IMR-90 (cell line): Measurements from ENCODE around the gene PRTG. TPM values are rescaled to one million over a fixed set of nuclear protein-coding genes. Genes with fewer than 3 reads are reported as not detected.
A peak's percentile ranks its signal among the peaks of the same experiment; 100 is the strongest.

ENCODE experiments used
- ATAC-seq: fragments of 200-7000 bp; cut with Tn5 transposase; 2 replicates; pipeline ENCODE4 v1.9.1; 2020; ENCODE audit warnings: low read depth, mild to moderate bottlenecking, moderate library complexity
- BruUV-seq: library from RNA; stranded (reverse); fragments of 400-500 nt; replicated peaks from 2 replicates; lab custom pipeline; 2021; lab: Mats Ljungman, UMichigan
- CTCF ChIA-PET: fragments of 300-600 bp; formaldehyde crosslinking; extraction: SDS; loops from one replicate; lab custom pipeline; 2021; ENCODE audit warnings: antibody characterized with exemption; lab: Yijun Ruan, JAX
- POLR2A ChIA-PET: fragments of 300-600 bp; sonication (Branson Sonifier 250); formaldehyde crosslinking; loops from one replicate; lab custom pipeline; 2022; ENCODE audit warnings: antibody characterized with exemption; ENCODE audit not compliant: unreplicated experiment; lab: Charles Lee
- DNase-seq: peaks from one replicate; pipeline ENCODE4 v3.0.0; 2013
- H2AFZ ChIP-seq: replicated peaks from 2 replicates; pipeline ENCODE3; 2013; ENCODE audit warnings: low read length, mild to moderate bottlenecking; ENCODE audit not compliant: poor library complexity
- H2AK5ac ChIP-seq: 2 replicates; pipeline ENCODE4 v1.6.1; 2013; ENCODE audit warnings: low read depth, low read length, inconsistent platforms
- H2AK9ac ChIP-seq: replicated peaks from 2 replicates; pipeline ENCODE3; 2013; ENCODE audit warnings: mild to moderate bottlenecking, low read depth, low read length, moderate library complexity; ENCODE audit not compliant: poor library complexity
- H2BK120ac ChIP-seq: 2 replicates; pipeline ENCODE4 v1.6.1; 2013; ENCODE audit warnings: low read depth, low read length, inconsistent platforms
- H2BK15ac ChIP-seq: 3 replicates; pipeline ENCODE4 v1.6.1; 2013; ENCODE audit warnings: low read depth, low read length, inconsistent platforms
- H2BK20ac ChIP-seq: 2 replicates; pipeline ENCODE4 v1.6.1; 2013; ENCODE audit warnings: low read depth, mild to moderate bottlenecking, inconsistent platforms, low read length, moderate library complexity
- H2BK5ac ChIP-seq: 2 replicates; pipeline ENCODE4 v1.6.1; 2013; ENCODE audit warnings: mild to moderate bottlenecking, low read depth, low read length, inconsistent platforms; ENCODE audit not compliant: poor library complexity, severe bottlenecking
- H3K14ac ChIP-seq: replicated peaks from 2 replicates; pipeline ENCODE4 v1.6.1; 2013; ENCODE audit warnings: low read depth, low read length, inconsistent platforms
- H3K18ac ChIP-seq: 2 replicates; pipeline ENCODE4 v1.6.1; 2013; ENCODE audit warnings: low read depth, low read length, control low read depth
- H3K23ac ChIP-seq: 2 replicates; pipeline ENCODE4 v1.6.1; 2013; ENCODE audit warnings: low read depth, low read length, inconsistent platforms
- H3K27ac ChIP-seq: 2 replicates; pipeline ENCODE4 v1.5.1; 2013; ENCODE audit warnings: mild to moderate bottlenecking, control low read depth, low read length; ENCODE audit not compliant: insufficient read depth
- H3K27me3 ChIP-seq: 2 replicates; pipeline ENCODE4 v1.6.1; 2013; ENCODE audit warnings: low read length; ENCODE audit not compliant: control insufficient read depth, insufficient read depth
- H3K36me3 ChIP-seq: 2 replicates; pipeline ENCODE4 v1.6.1; 2013; ENCODE audit warnings: low read length, mixed read lengths; ENCODE audit not compliant: control insufficient read depth, insufficient read depth
- H3K4ac ChIP-seq: 2 replicates; pipeline ENCODE4 v1.6.1; 2013; ENCODE audit warnings: low read depth, low read length, inconsistent platforms
- H3K4me1 ChIP-seq: 2 replicates; pipeline ENCODE4 v1.6.1; 2013; ENCODE audit warnings: low read length, mixed read lengths; ENCODE audit not compliant: control insufficient read depth, insufficient read depth
- H3K4me2 ChIP-seq: 2 replicates; pipeline ENCODE4 v1.6.1; 2013; ENCODE audit warnings: low read depth, mild to moderate bottlenecking, control low read depth, low read length, moderate library complexity
- H3K4me3 ChIP-seq: 2 replicates; pipeline ENCODE4 v1.5.1; 2013; ENCODE audit warnings: low read depth, mild to moderate bottlenecking, control low read depth, low read length, moderate library complexity; ENCODE audit not compliant: insufficient read depth
- H3K56ac ChIP-seq: 2 replicates; pipeline ENCODE4 v1.6.1; 2013; ENCODE audit warnings: low read length, inconsistent platforms; ENCODE audit not compliant: insufficient read depth; ENCODE audit errors: extremely low read depth
- H3K79me1 ChIP-seq, 2 experiments: 2 replicates each; pipeline ENCODE4 v1.6.1; 2013; ENCODE audit warnings: low read length in 2 of 2, inconsistent platforms in 1 of 2, low read depth in 1 of 2
- H3K9ac ChIP-seq: 2 replicates; pipeline ENCODE4 v1.6.1; 2013; ENCODE audit warnings: low read depth, low read length, control low read depth
- H3K9me1 ChIP-seq: 2 replicates; pipeline ENCODE4 v1.6.1; 2013; ENCODE audit warnings: low read length, inconsistent platforms; ENCODE audit not compliant: insufficient read depth
- H3K9me3 ChIP-seq: 2 replicates; pipeline ENCODE4 v1.6.1; 2013; ENCODE audit warnings: low read length; ENCODE audit not compliant: control insufficient read depth, insufficient read depth
- H4K20me1 ChIP-seq: 2 replicates; pipeline ENCODE4 v1.6.1; 2013; ENCODE audit warnings: low read length, inconsistent platforms; ENCODE audit not compliant: insufficient read depth
- H4K5ac ChIP-seq: 2 replicates; pipeline ENCODE4 v1.6.1; 2013; ENCODE audit warnings: mild to moderate bottlenecking, low read depth, low read length, control low read depth
- H4K8ac ChIP-seq, 2 experiments: 2 replicates each; pipeline ENCODE4 v1.6.1; 2013; ENCODE audit warnings: low read depth in 2 of 2, low read length in 2 of 2, control low read depth in 1 of 2, inconsistent platforms in 1 of 2
- H4K91ac ChIP-seq: 2 replicates; pipeline ENCODE4 v1.6.1; 2013; ENCODE audit warnings: low read depth, low read length, inconsistent platforms; ENCODE audit not compliant: insufficient read depth
- BHLHE40 ChIP-seq: fragments of 150-350 bp; IDR thresholded peaks from 2 replicates; pipeline ENCODE4 v1.6.1; 2016; ENCODE audit warnings: mild to moderate bottlenecking, low read depth, low read length
- CHD1 ChIP-seq: IDR thresholded peaks from 2 replicates; pipeline ENCODE4 v1.6.1; 2012; ENCODE audit warnings: low read depth, low read length, improper control_type of control experiment
- FOS ChIP-seq: fragments of 150-350 bp; IDR thresholded peaks from 2 replicates; pipeline ENCODE4 v1.6.1; 2016; ENCODE audit warnings: low read depth, low read length
- MAFK ChIP-seq: IDR thresholded peaks from 2 replicates; pipeline ENCODE4 v1.6.1; 2012; ENCODE audit warnings: low read depth, low read length, improper control_type of control experiment
- NFE2L2 ChIP-seq: fragments of 150-350 bp; IDR thresholded peaks from 2 replicates; pipeline ENCODE4 v1.6.1; 2016; ENCODE audit warnings: low read depth, mild to moderate bottlenecking, low read length
- RAD21 ChIP-seq: IDR thresholded peaks from 2 replicates; pipeline ENCODE4 v1.6.1; 2012; ENCODE audit warnings: low read length, improper control_type of control experiment
- RCOR1 ChIP-seq: IDR thresholded peaks from 2 replicates; pipeline ENCODE4 v1.6.1; 2012; ENCODE audit warnings: mild to moderate bottlenecking, low read length, improper control_type of control experiment; ENCODE audit not compliant: insufficient replicate concordance
- SMC3 ChIP-seq: fragments of 150-350 bp; IDR thresholded peaks from 2 replicates; pipeline ENCODE4 v1.6.1; 2016; ENCODE audit warnings: low read depth, mild to moderate bottlenecking, antibody characterized with exemption, low read length, moderate library complexity
- WGBS, 2 experiments: methylation state at CpG; one replicate each; pipeline versions ENCODE4 v1.1.5 to v1.1.7; 2013; ENCODE audit warnings: missing lambda C conversion rate in 2 of 2; ENCODE audit not compliant: insufficient read length in 1 of 2; ENCODE audit errors: extremely low coverage in 2 of 2; 5-methylcytosine and 5-hydroxymethylcytosine counted together
- dilution Hi-C: fragments of 300-500 bp; cut with HindIII; formaldehyde crosslinking; loops from one replicate; pipeline ENCODE4 v1.14.3; 2018; ENCODE audit warnings: low sequenced_read_pairs; ENCODE audit not compliant: unreplicated experiment
- in situ Hi-C: fragments of 300-500 bp; cut with MboI; formaldehyde crosslinking; loops from 3 replicates; pipeline ENCODE4 v1.14.3; 2019; ENCODE audit warnings: low sequenced_read_pairs, inconsistent platforms, mixed read lengths
- intact Hi-C: fragments of 100-400 bp; cut with micrococcal nuclease; formaldehyde crosslinking; loops from 2 replicates; pipeline ENCODE4 v1.10.0; 2022
- polyA plus RNA-seq, 3 experiments: library from polyadenylated mRNA; depleted of rRNA; stranded (reverse); fragments of >200 nt; gene quantifications; 2 replicates each; pipeline ENCODE4 v1.2.3, GENCODE V29; 2012; ENCODE audit warnings: low replicate concordance in 1 of 3
- total RNA-seq: library from RNA; depleted of rRNA; stranded (reverse); fragments of >200 nt; gene quantifications from 2 replicates; pipeline ENCODE4 v1.2.3, GENCODE V29; 2012
- TF ChIP-seq, protein P1 (sequence below): fragments of 150-350 bp; IDR thresholded peaks from 2 replicates; pipeline ENCODE4 v1.6.1; 2016; ENCODE audit warnings: low read depth, mild to moderate bottlenecking, low read length, moderate library complexity, borderline replicate concordance

The PRTG gene
- total and polyA plus RNA-seq, 2 of the 4 experiments (the other 2 are of a cell fraction), result 0.99 to 1.4 TPM

DNA sequence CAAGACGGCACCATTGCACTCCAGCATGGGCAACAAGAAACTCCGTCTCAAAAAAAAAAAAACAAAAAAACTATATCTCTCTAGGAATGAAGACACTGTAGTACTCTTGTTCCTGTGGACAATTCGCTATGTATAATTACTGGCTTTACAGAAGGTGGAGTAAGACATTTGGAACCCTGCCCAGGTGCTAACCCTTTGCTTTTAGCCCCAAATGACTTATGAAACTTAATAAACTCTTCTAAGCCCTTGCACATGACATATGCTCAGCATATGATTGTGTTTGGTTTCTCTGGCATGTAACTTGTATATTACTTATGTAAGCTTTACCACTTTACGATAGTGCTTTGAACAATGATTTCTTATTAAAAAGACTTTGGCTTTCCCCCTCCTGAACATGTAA is 27.3 kb upstream of the PRTG start:
- Histone ChIP-seq H3K4ac (no peak overlapping the region), H3K79me1 (no peaks in the 10 kb centered on the region), H3K23ac (no peak overlapping the region), H3K4me1 (no peaks in the 10 kb centered on the region), H3K27me3 (peaks cover 10% of the 10 kb centered on the region), H3K14ac (no peak overlapping the region), H3K18ac (no peak overlapping the region), H4K20me1 (no peaks in the 10 kb centered on the region), H2AFZ (no peak overlapping the region), H2BK120ac (no peak overlapping the region), H4K8ac (no peak overlapping the region), H2BK20ac (no peak overlapping the region), H4K5ac (no peak overlapping the region), H2AK9ac (no peak overlapping the region), H2BK15ac (no peak overlapping the region), H2AK5ac (no peak overlapping the region), H4K91ac (no peak overlapping the region), H3K9me3 (no peaks in the 10 kb centered on the region), H3K27ac (no peak overlapping the region), H3K9ac (no peak overlapping the region), H2BK5ac (no peak overlapping the region), H3K4me3 (no peak overlapping the region), H3K56ac (no peak overlapping the region), H3K36me3 (no peaks in the 10 kb centered on the region), H3K4me2 (no peak overlapping the region), H3K9me1 (no peaks in the 10 kb centered on the region)
- CTCF ChIA-PET, result no interaction called here
- dilution Hi-C loops, result no loop called here
- no CpG with 5 or more reads among the region's 4 CpGs for WGBS, 2 experiments
- TF ChIP-seq CHD1, result no peak
- TF ChIP-seq BHLHE40, result no peak
- no peak for TF ChIP-seq SMC3
- TF ChIP-seq, protein P1, sequence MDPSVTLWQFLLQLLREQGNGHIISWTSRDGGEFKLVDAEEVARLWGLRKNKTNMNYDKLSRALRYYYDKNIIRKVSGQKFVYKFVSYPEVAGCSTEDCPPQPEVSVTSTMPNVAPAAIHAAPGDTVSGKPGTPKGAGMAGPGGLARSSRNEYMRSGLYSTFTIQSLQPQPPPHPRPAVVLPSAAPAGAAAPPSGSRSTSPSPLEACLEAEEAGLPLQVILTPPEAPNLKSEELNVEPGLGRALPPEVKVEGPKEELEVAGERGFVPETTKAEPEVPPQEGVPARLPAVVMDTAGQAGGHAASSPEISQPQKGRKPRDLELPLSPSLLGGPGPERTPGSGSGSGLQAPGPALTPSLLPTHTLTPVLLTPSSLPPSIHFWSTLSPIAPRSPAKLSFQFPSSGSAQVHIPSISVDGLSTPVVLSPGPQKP, result no peak
- TF ChIP-seq RAD21, result no peak
- TF ChIP-seq FOS, result no peak
- TF ChIP-seq MAFK, result no peak
- TF ChIP-seq RCOR1, result no peak
- no peak for TF ChIP-seq NFE2L2
- BruUV-seq, result no TSS peak
- ATAC-seq, result no peak
- POLR2A ChIA-PET, result no interaction called here
- peak; percentile 20 for DNase-seq
- in situ Hi-C loops, result no loop called here
- intact Hi-C loops, result no loop called here
